Endothelial cell of coronary artery (primary cell): ENCODE data around the gene VWA8. TPM values are rescaled to one million over a fixed set of nuclear protein-coding genes. Genes with fewer than 3 reads are reported as not detected.

Experiments used
- total RNA-seq: library from RNA; depleted of rRNA; stranded (reverse); fragments of >200 nt; gene quantifications from 2 replicates; pipeline ENCODE4 v1.2.3, GENCODE V29; 2014

Gene VWA8
- total RNA-seq, result 9.4 and 10.7 TPM in 2 replicates

DNA sequence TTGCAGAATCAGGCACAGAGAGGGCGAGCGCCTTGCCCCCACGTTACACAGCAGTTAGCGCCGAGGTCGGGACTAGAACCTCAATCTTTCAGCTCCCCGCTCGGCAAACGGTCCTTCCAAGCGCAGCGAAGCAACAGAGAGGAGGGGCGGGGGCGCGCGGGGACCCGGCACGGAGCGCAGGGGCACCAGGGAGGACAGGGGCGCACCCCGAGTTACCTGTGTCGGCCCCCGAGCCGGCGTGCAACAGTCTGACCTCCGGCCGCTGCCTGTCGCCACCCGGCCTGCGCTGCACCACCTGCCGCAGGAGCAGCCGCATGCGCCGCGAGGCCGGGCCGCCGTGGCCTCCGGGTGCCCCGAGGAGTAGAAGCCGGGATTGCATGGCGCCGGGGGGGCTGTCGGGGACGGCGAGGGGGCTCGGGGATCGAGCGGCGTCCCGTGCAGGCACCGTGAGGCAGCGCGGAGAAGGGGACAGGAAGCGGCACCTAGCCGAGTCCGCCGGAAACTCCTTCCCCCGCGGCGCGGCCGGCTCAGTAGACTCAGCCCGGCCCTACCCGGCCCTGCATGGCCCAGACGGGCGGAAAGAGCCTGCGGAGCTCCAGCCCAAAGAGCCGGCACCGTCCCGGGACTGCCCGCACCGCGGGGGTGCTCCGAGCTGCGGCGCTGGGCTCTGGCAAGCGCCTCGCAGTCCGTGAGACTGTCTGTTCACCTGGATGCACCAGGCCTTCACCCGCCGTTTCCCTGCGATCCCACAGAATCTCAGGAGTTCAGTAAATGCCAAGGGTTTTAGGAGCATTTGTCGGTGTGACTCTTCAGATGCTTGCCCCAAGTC lies at the start of gene VWA8:
Gene VWA8, minus strand, starts transcription at position 473 of the 829 bp plus-strand sequence. Its CDS starts 94 bp downstream, at position 379.

Other genes with a start within 250 kb of the VWA8 start
- 16.2 and 18.7 TPM in 2 replicates for gene DGKH, start 87.5 kb upstream of the VWA8 start, total RNA-seq